NCI-H2081 treated with DMSO at 0.1 percent for 48 hours (cell line): ENCODE data around the gene IHH.

ENCODE experiments used
- DNase-seq: peaks from one replicate; lab custom pipeline; 2025; lab: John Stamatoyannopoulos, UW

IHH gene

GRCh38 chr2:219060821-219061791, at the start of gene IHH:
Gene IHH, minus strand, starts transcription at chr2:219060921. Its CDS starts 454 bp downstream, at chr2:219060467.
- DNase-seq = no peak

- DNase-seq = no peak
Observed at GRCh38 chr2:219109471-219109870, 48.8 kb upstream of the IHH start.

GRCh38 chr2:219107758-219108157, 47.0 kb upstream of the IHH start:
- DNase-seq = no peak

- DNase-seq = no peak
Observed at GRCh38 chr2:219106251-219106650, 45.5 kb upstream of the IHH start.

- no peak for DNase-seq
Observed at GRCh38 chr2:219104107-219105035, 43.6 kb upstream of the IHH start.

- DNase-seq = no peak
Observed at GRCh38 chr2:219099329-219099728, 38.6 kb upstream of the IHH start.

GRCh38 chr2:219095406-219095935, 34.8 kb upstream of the IHH start:
- DNase-seq = no peak

GRCh38 chr2:219094171-219094570, 33.5 kb upstream of the IHH start:
- DNase-seq = no peak

- no peak for DNase-seq
Observed at GRCh38 chr2:219090436-219091299, 29.9 kb upstream of the IHH start.

GRCh38 chr2:219089330-219089729, 28.6 kb upstream of the IHH start:
- DNase-seq = no peak

GRCh38 chr2:219087848-219088247, 27.1 kb upstream of the IHH start:
- DNase-seq = no peak

GRCh38 chr2:219087361-219087760, 26.6 kb upstream of the IHH start:
- no peak for DNase-seq

GRCh38 chr2:219086196-219086595, 25.5 kb upstream of the IHH start:
- no peak for DNase-seq

- DNase-seq = no peak
Observed at GRCh38 chr2:219084791-219085190, 24.1 kb upstream of the IHH start.

- DNase-seq = no peak
Observed at GRCh38 chr2:219082332-219082958, 21.7 kb upstream of the IHH start.

- no peak for DNase-seq
Observed at GRCh38 chr2:219081701-219082331, 21.1 kb upstream of the IHH start.

- DNase-seq = no peak
Observed at GRCh38 chr2:219081096-219081495, 20.4 kb upstream of the IHH start.

- DNase-seq = no peak
Observed at GRCh38 chr2:219079417-219079816, 18.7 kb upstream of the IHH start.

- DNase-seq = no peak
Observed at GRCh38 chr2:219078951-219079350, 18.2 kb upstream of the IHH start.

GRCh38 chr2:219078126-219078525, 17.4 kb upstream of the IHH start:
- DNase-seq = no peak
